Gastroesophageal sphincter (tissue), 4 donors: ENCODE data around the gene DGUOK. TPM values are rescaled to one million over a fixed set of nuclear protein-coding genes. Genes with fewer than 3 reads are reported as not detected.

Experiments used
- ATAC-seq: fragments of 150-250 bp; one replicate; pipeline ENCODE4 v1.9.1; 2016; ENCODE audit warnings: mild to moderate bottlenecking, moderate library complexity
- H3K27ac ChIP-seq, 4 donors: fragments of 200-600 bp; sonication (generic) in 3 of 4; 1 replicate in 3 of 4; 2 replicates in 1 of 4; pipeline ENCODE4 v1.5.1; 2016 to 2019
- H3K27me3 ChIP-seq: fragments of 200-600 bp; sonication (generic); one replicate; pipeline ENCODE4 v1.5.1; 2019
- H3K36me3 ChIP-seq, 2 donors: fragments of 200-600 bp; sonication (generic); one replicate each; pipeline ENCODE4 v1.5.1; 2019; ENCODE audit warnings: control low read depth in 1 of 2
- H3K4me1 ChIP-seq, 3 donors: fragments of 200-600 bp; sonication (generic); 1 replicate in 2 of 3; 2 replicates in 1 of 3; pipeline ENCODE4 v1.5.1; 2016 to 2019; ENCODE audit warnings: control low read depth in 2 of 3
- H3K4me3 ChIP-seq, 2 donors: fragments of 200-600 bp; sonication (generic); one replicate each; pipeline ENCODE4 v1.5.1; 2019; ENCODE audit warnings: mild to moderate bottlenecking in 1 of 2, moderate library complexity in 1 of 2
- H3K9me3 ChIP-seq, 3 donors: fragments of 200-600 bp; sonication (generic); one replicate each; pipeline ENCODE4 v1.5.1; 2017 to 2019; ENCODE audit warnings: control low read depth in 2 of 3
- EP300 ChIP-seq: sonication (generic); formaldehyde crosslinking; IDR thresholded peaks from one replicate; pipeline ENCODE4 v1.6.1; 2017; ENCODE audit warnings: antibody characterized with exemption, mild to moderate bottlenecking
- POLR2A ChIP-seq, 2 donors: fragments of 450-650 bp; IDR thresholded peaks; one replicate each; pipeline ENCODE4 v1.6.1; 2017; ENCODE audit warnings: antibody characterized with exemption in 2 of 2, mild to moderate bottlenecking in 2 of 2, moderate library complexity in 1 of 2
- POLR2AphosphoS5 ChIP-seq: sonication (generic); formaldehyde crosslinking; IDR thresholded peaks from one replicate; pipeline ENCODE4 v1.6.1; 2017; ENCODE audit warnings: antibody characterized with exemption
- WGBS, 2 donors: methylation state at CpG; one replicate each; pipeline ENCODE4 v1.1.5; 2018; ENCODE audit warnings: low coverage in 1 of 2; 5-methylcytosine and 5-hydroxymethylcytosine counted together
- small RNA-seq, 4 donors: library from RNA; depleted of rRNA; stranded (forward); fragments of <200 nt; gene quantifications; one replicate each; pipeline ENCODE3, GENCODE V24; 2016
- total RNA-seq, 4 donors: library from RNA; depleted of rRNA; stranded (reverse); fragments of >200 nt; gene quantifications; one replicate each; pipeline ENCODE4 v1.1.0, GENCODE V29; 2016
- TF ChIP-seq, protein P1 (sequence below), 4 experiments: fragments of 200-600 bp in 2 of 4; fragments of 450-650 bp in 2 of 4; sonication (generic) in 1 of 4; IDR thresholded peaks; one replicate each; pipeline ENCODE4 v1.5.1; 2017 to 2019; ENCODE audit warnings: antibody characterized with exemption in 4 of 4, mild to moderate bottlenecking in 2 of 4, moderate library complexity in 2 of 4

The DGUOK gene
- total RNA-seq, 4 donors from 2014 or later = 32.6 to 61.3 (median 38.6) TPM

DNA sequence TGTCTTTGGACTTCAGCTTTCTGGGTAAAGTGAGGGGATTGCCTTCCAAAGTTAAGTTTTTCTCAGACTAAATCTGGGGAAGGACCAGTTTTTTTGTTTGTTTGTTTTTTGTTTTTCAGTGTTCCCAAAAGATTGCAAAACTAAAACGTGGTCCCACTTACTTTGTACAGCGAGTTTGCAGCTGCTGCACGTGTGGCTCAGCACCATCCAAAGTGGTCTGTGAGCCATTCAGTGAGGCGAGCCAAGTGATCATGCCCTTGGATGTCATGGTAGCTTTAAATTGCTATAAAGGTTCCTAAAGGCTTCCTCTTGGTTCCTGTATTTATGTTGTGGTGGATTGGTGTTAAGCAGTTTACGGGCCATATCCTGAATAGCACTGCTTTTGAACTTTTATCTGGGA is 81.0 kb downstream of the DGUOK start:
- no peak overlapping the region for H3K4me3 ChIP-seq
- peaks cover 0 to 61% (median 19%) of the 10 kb centered on the region in 3 donors for H3K4me1 ChIP-seq

More for the DNA sequence above, 81.0 kb downstream of the DGUOK start:
- Histone ChIP-seq H3K27ac (no peak overlapping the region), H3K9me3 (no peaks in the 10 kb centered on the region), H3K27me3 (no peaks in the 10 kb centered on the region), H3K36me3 (no peaks in the 10 kb centered on the region)
- TF ChIP-seq POLR2A (IDR thresholded peaks at IDR 0.05) = no peak
- no peak for TF ChIP-seq POLR2AphosphoS5
- no peak for TF ChIP-seq EP300
- TF ChIP-seq, protein P1, sequence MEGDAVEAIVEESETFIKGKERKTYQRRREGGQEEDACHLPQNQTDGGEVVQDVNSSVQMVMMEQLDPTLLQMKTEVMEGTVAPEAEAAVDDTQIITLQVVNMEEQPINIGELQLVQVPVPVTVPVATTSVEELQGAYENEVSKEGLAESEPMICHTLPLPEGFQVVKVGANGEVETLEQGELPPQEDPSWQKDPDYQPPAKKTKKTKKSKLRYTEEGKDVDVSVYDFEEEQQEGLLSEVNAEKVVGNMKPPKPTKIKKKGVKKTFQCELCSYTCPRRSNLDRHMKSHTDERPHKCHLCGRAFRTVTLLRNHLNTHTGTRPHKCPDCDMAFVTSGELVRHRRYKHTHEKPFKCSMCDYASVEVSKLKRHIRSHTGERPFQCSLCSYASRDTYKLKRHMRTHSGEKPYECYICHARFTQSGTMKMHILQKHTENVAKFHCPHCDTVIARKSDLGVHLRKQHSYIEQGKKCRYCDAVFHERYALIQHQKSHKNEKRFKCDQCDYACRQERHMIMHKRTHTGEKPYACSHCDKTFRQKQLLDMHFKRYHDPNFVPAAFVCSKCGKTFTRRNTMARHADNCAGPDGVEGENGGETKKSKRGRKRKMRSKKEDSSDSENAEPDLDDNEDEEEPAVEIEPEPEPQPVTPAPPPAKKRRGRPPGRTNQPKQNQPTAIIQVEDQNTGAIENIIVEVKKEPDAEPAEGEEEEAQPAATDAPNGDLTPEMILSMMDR (IDR thresholded peaks at IDR 0.05) = no peak
- no peak for ATAC-seq
- 88 to 94% methylated on average over 5 of the region's 5 CpGs for WGBS, 2 donors

Small RNAs within 50 kb of the gene (small RNA-seq; reads per million reads assigned to genes)
- gene AC110801.1 (0 reads per million in 4 donors), gene RNA5SP97 (0 reads per million in 4 donors)

Other genes with a start within 250 kb of the DGUOK start
- 10 to 100 TPM; 15.6 to 33.8 (median 26.3) TPM for gene TPRKB, start 189.5 kb upstream of the DGUOK start, total RNA-seq
- 10 to 100 TPM; 19.6 to 25.8 (median 25.1) TPM for gene DUSP11, start 146.8 kb upstream of the DGUOK start, total RNA-seq
- gene C2orf78, start 142.7 kb upstream of the DGUOK start, total RNA-seq = not detected
- gene STAMBP, start 97.9 kb upstream of the DGUOK start, total RNA-seq = 10 to 100 TPM; 37.7 to 82.0 (median 44.1) TPM
- 1,000 to 10,000 TPM; 2,261 to 5,929 (median 3,123) TPM for gene ACTG2, start 33.9 kb upstream of the DGUOK start, total RNA-seq
- gene TET3, start 58.0 kb downstream of the DGUOK start, total RNA-seq = 1 to 10 TPM; 3.3 to 8.9 (median 5.8) TPM
- 10 to 100 TPM; 15.5 to 43.1 (median 30.5) TPM for gene BOLA3, start 221.0 kb downstream of the DGUOK start, total RNA-seq